ENCODE results near the gene GPATCH2. TPM values are rescaled to one million over a fixed set of nuclear protein-coding genes. Genes with fewer than 3 reads are reported as not detected.

GPATCH2 gene
- total and polyA plus RNA-seq, 10 of the 15 experiments (the other 5 are each of a cell fraction or from before 2014, with no cell fraction given): 3.2 to 12.2 (median 5.4) TPM

GRCh38 chr1:217493290-217493689, 137.6 kb downstream of the GPATCH2 start (continued):
- TF ChIP-seq CEBPB (IDR thresholded peaks at IDR 0.05; ENCODE audit: borderline replicate concordance in 1 of 2, low read depth in 2 of 2, low read length in 2 of 2) (no peak), E4F1 (IDR thresholded peaks at IDR 0.05; ENCODE audit: borderline replicate concordance, partially characterized antibody) (no peak), NFIC (IDR thresholded peaks at IDR 0.05; ENCODE audit: low read depth, low read length) (no peak)

GRCh38 chr1:217484871-217485270, 146.0 kb downstream of the GPATCH2 start:
- ATAC-seq: no peak
- CTCF ChIA-PET: no interaction called here
- POLR2A ChIA-PET: no interaction called here
- Histone ChIP-seq H3K9ac (ENCODE audit: control insufficient read depth, insufficient read depth, low read length) (no peak overlapping the region), H3K4me1 (ENCODE audit: control insufficient read depth, insufficient read depth, low read length) (peaks cover 6% of the 10 kb centered on the region; the same call in 1 of the 2 replicates), H3K9me3 (replicated peaks; ENCODE audit: control insufficient read depth, insufficient read depth, low read length) (no peaks in the 10 kb centered on the region), H4K20me1 (ENCODE audit: control insufficient read depth, insufficient read depth) (no peaks in the 10 kb centered on the region), H3K4me2 (ENCODE audit: control insufficient read depth, insufficient read depth) (no peak overlapping the region), H3K36me3 (ENCODE audit: control insufficient read depth in 2 of 2, insufficient read depth in 2 of 2, low read length in 1 of 2) (no peaks in the 10 kb centered on the region; a peak in 1 of 4 replicates), H3K27me3 (replicated peaks in 1 of 2; ENCODE audit: control insufficient read depth in 2 of 2, insufficient read depth in 2 of 2, low read length in 1 of 2) (no peaks in the 10 kb centered on the region), H3K27ac (ENCODE audit: control insufficient read depth, insufficient read depth) (no peak overlapping the region), H2AFZ (ENCODE audit: control insufficient read depth, low read depth, low read length) (no peak overlapping the region), H3K79me2 (ENCODE audit: control insufficient read depth, insufficient read depth, low read length) (no peaks in the 10 kb centered on the region), H3K4me3 (no peak overlapping the region)
- SMC1A ChIA-PET (ENCODE audit: uncharacterized antibody, unreplicated experiment): no interaction called here
- RAD21 ChIA-PET (ENCODE audit: unreplicated experiment): no interaction called here
- intact Hi-C loops (cut with micrococcal nuclease; ENCODE audit: unreplicated experiment): loop anchor here (5.0 kb wide), 1 partner anchor 137 kb away; no protein-coding TSS in a partner anchor
- DNase-seq (ENCODE audit: low read depth, low spot score): no peak
- in situ Hi-C loops (cut with MboI): no loop called here
- no peak for FAIRE-seq
- no TSS peak for BruUV-seq (replicated peaks)
- TF ChIP-seq YBX1 (IDR thresholded peaks at IDR 0.05): no peak
- TF ChIP-seq CTCF (IDR thresholded peaks at IDR 0.05 in 2 of 3, conservative IDR thresholded peaks at IDR 0.05 in 1 of 3; ENCODE audit: control insufficient read depth in 2 of 3, extremely low read depth in 1 of 3, insufficient read depth in 1 of 3, low read depth in 3 of 3, low read length in 3 of 3): no peak
- TF ChIP-seq MAX (IDR thresholded peaks at IDR 0.05; ENCODE audit: low read depth, low read length): no peak
- TF ChIP-seq EP300 (IDR thresholded peaks at IDR 0.05; ENCODE audit: borderline replicate concordance in 1 of 2, control insufficient read depth in 1 of 2, low read depth in 2 of 2, low read length in 2 of 2): no peak
- no peak for TF ChIP-seq BCL3 (IDR thresholded peaks at IDR 0.05; ENCODE audit: borderline replicate concordance, insufficient read depth, low read depth, low read length, poor library complexity, severe bottlenecking)
- no peak for TF ChIP-seq NFXL1 (IDR thresholded peaks at IDR 0.05; ENCODE audit: borderline replicate concordance)
- no peak for TF ChIP-seq HSF1 (IDR thresholded peaks at IDR 0.05; ENCODE audit: low read depth, low read length)

All from GM12878 (cell line).